Liver (tissue), 3 donors: ENCODE results near the gene ASCC1.

Experiments
- CTCF ChIP-seq: fragments of 150-350 bp; IDR thresholded peaks from 2 replicates; pipeline ENCODE4 v1.5.1; 2017; ENCODE audit warnings: improper control_type of control experiment, low read depth, low read length; ENCODE audit not compliant: missing input control
- RAD21 ChIP-seq, 2 donors: IDR thresholded peaks; 2 replicates each; pipeline ENCODE4 v1.6.1; 2016; ENCODE audit warnings: antibody characterized with exemption in 2 of 2, mild to moderate bottlenecking in 2 of 2
- TAF1 ChIP-seq: conservative IDR thresholded peaks from 2 replicates; pipeline ENCODE4 v1.6.1; 2016; ENCODE audit warnings: antibody characterized with exemption, mild to moderate bottlenecking
- ZBTB33 ChIP-seq: IDR thresholded peaks from 2 replicates; pipeline ENCODE4 v1.6.1; 2016; ENCODE audit warnings: antibody characterized with exemption
- donor health status: healthy.
- donor health status: healthy.

GRCh38 chr10:72104472-72105097, 111.5 kb downstream of the ASCC1 start:
- TF ChIP-seq TAF1 = no peak
- TF ChIP-seq RAD21 (IDR thresholded peaks at IDR 0.05) = no peak
- no peak for TF ChIP-seq ZBTB33
- no peak for TF ChIP-seq CTCF
